HG02623 (cell line): ENCODE measurements around the gene SFMBT2.

ENCODE experiments used
- ATAC-seq: cut with Tn5 transposase; IDR thresholded peaks from one replicate; pipeline ENCODE4 v1.9.1; 2021; ENCODE audit warnings: moderate library complexity; ENCODE audit not compliant: unreplicated experiment

SFMBT2 gene

GRCh38 chr10:7410862-7411670 is at the start of gene SFMBT2:
Gene SFMBT2 (minus strand): TSS chr10:7411034. CDS start chr10:7381898, 29,136 bp downstream.
- no peak for ATAC-seq

GRCh38 chr10:7460006-7460405 is 49.2 kb upstream of the SFMBT2 start:
- no peak for ATAC-seq

GRCh38 chr10:7458556-7458955 is 47.7 kb upstream of the SFMBT2 start:
- ATAC-seq, result no peak

- peak; percentile 74 for ATAC-seq
Observed at GRCh38 chr10:7457478-7458316, 46.9 kb upstream of the SFMBT2 start.

GRCh38 chr10:7449063-7449695 is 38.3 kb upstream of the SFMBT2 start:
- ATAC-seq, result no peak

- peak; percentile 68 for ATAC-seq
Observed at GRCh38 chr10:7445474-7446185, 34.8 kb upstream of the SFMBT2 start.

- ATAC-seq, result no peak
Observed at GRCh38 chr10:7444551-7445121, 33.8 kb upstream of the SFMBT2 start.

- ATAC-seq, result no peak
Observed at GRCh38 chr10:7443036-7443435, 32.2 kb upstream of the SFMBT2 start.

- no peak for ATAC-seq
Observed at GRCh38 chr10:7441403-7442147, 30.7 kb upstream of the SFMBT2 start.

GRCh38 chr10:7439696-7440095 is 28.9 kb upstream of the SFMBT2 start:
- no peak for ATAC-seq

GRCh38 chr10:7438196-7438986 is 27.6 kb upstream of the SFMBT2 start:
- ATAC-seq, result no peak

- no peak for ATAC-seq
Observed at GRCh38 chr10:7436490-7437100, 25.8 kb upstream of the SFMBT2 start.

GRCh38 chr10:7435674-7436073 is 24.8 kb upstream of the SFMBT2 start:
- ATAC-seq, result no peak

GRCh38 chr10:7434378-7434777 is 23.5 kb upstream of the SFMBT2 start:
- ATAC-seq, result no peak

GRCh38 chr10:7433861-7434260 is 23.0 kb upstream of the SFMBT2 start:
- no peak for ATAC-seq

GRCh38 chr10:7432884-7433726 is 22.3 kb upstream of the SFMBT2 start:
- ATAC-seq, result no peak

- ATAC-seq, result no peak
Observed at GRCh38 chr10:7428673-7429350, 18.0 kb upstream of the SFMBT2 start.
